RWPE2 (cell line): Measurements from ENCODE around the gene MUC4.
A peak's percentile ranks its signal among the peaks of the same experiment; 100 is the strongest.

Experiments used
- ATAC-seq: fragments of 200-7000 bp; cut with Tn5 transposase; 3 replicates; pipeline ENCODE4 v1.9.1; 2021; ENCODE audit warnings: low read depth
- DNase-seq: peaks from one replicate; pipeline ENCODE4 v3.0.0-alpha.2; 2020; ENCODE audit warnings: low spot score
- H3K27ac ChIP-seq: fragments of 450-650 bp; 2 replicates; pipeline ENCODE4 v1.5.1; 2017; ENCODE audit warnings: mild to moderate bottlenecking; ENCODE audit not compliant: poor library complexity, severe bottlenecking
- H3K27me3 ChIP-seq: fragments of 250-450 bp; sonication (Bioruptor Pico); 2 replicates; pipeline ENCODE4 v1.5.1; 2021; ENCODE audit warnings: mild to moderate bottlenecking, moderate library complexity; ENCODE audit not compliant: insufficient read depth, poor library complexity, severe bottlenecking
- H3K36me3 ChIP-seq: fragments of 250-450 bp; sonication (Bioruptor Pico); 2 replicates; pipeline ENCODE4 v1.5.1; 2020; ENCODE audit warnings: low read depth, mild to moderate bottlenecking, moderate library complexity
- H3K4me1 ChIP-seq: fragments of 250-450 bp; sonication (Bioruptor Pico); 2 replicates; pipeline ENCODE4 v1.5.1; 2021; ENCODE audit warnings: mild to moderate bottlenecking, moderate library complexity; ENCODE audit not compliant: insufficient read depth, poor library complexity, severe bottlenecking
- H3K4me3 ChIP-seq: fragments of 250-450 bp; sonication (Bioruptor Pico); 2 replicates; pipeline ENCODE4 v1.5.1; 2021; ENCODE audit warnings: mild to moderate bottlenecking, moderate library complexity; ENCODE audit not compliant: severe bottlenecking
- H3K9me3 ChIP-seq: fragments of 250-450 bp; sonication (Bioruptor Pico); 2 replicates; pipeline ENCODE4 v1.5.1; 2021; ENCODE audit warnings: mild to moderate bottlenecking, moderate library complexity; ENCODE audit not compliant: severe bottlenecking
- TF ChIP-seq, protein P1 (sequence below): fragments of 450-650 bp; IDR thresholded peaks from one replicate; pipeline ENCODE4 v1.5.1; 2017; ENCODE audit warnings: mild to moderate bottlenecking, moderate library complexity; ENCODE audit not compliant: poor library complexity, severe bottlenecking

Gene MUC4

DNA sequence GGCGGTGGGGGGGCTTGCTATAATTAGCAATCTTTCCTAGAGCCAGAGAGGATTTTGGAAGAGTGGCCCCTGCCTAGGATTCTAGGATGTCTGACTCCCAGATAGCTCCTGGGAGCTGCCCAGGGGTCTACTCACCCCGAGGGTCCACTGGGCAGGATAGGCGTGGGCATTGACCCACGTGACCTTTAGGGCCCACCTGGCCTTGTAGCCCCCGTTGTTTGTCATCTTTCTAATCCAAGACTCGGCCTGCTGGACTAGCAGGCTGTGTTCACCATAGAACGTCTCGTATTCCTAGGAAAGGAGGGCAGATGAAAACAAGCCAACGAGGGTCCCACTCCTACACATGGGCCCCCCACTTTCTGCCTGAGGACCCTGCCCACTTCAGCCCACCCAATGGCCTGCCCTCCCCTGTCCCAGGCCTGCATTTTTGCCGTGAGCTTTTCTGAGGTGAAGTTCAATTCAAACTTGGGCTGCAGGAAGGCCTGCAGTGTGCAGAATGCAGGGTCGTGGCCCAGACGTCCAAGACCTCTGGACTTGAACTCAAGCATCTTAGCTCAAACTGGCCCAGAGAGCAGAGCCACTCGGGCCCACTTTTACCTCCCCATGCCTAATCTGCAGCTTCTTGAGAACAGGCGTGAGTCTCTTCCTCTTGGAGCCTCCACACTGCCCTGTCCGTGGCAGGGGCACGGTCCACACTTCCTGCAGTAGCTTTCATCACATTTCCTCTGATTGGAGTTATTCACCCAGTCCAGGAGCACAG is 41.5 kb downstream of the MUC4 start:
- no peak for ATAC-seq

DNA sequence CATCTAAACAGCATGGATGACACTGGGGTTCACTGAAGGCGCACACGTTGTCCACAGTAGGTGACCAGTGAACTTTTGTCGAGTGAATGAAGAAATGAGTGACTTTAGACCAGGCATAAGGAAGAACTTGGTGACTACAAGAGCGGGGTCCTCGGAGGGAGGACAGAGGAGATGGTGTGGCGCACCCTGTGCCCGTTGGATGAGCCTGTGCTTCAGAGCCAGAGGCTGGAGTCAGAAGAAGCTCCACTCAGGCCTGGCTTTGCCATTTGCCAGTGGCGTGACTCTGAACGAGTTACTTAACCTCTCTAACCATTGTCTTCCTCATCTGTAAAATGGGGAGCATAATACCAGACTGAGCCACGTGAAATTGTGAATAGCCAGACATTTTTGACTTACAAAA is 42.2 kb downstream of the MUC4 start:
- TF ChIP-seq, protein P1, sequence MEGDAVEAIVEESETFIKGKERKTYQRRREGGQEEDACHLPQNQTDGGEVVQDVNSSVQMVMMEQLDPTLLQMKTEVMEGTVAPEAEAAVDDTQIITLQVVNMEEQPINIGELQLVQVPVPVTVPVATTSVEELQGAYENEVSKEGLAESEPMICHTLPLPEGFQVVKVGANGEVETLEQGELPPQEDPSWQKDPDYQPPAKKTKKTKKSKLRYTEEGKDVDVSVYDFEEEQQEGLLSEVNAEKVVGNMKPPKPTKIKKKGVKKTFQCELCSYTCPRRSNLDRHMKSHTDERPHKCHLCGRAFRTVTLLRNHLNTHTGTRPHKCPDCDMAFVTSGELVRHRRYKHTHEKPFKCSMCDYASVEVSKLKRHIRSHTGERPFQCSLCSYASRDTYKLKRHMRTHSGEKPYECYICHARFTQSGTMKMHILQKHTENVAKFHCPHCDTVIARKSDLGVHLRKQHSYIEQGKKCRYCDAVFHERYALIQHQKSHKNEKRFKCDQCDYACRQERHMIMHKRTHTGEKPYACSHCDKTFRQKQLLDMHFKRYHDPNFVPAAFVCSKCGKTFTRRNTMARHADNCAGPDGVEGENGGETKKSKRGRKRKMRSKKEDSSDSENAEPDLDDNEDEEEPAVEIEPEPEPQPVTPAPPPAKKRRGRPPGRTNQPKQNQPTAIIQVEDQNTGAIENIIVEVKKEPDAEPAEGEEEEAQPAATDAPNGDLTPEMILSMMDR: no peak
- no peaks in the 10 kb centered on the region for H3K9me3 ChIP-seq

More for the DNA sequence above, 41.5 kb downstream of the MUC4 start:
- TF ChIP-seq, protein P1: no peak
- Histone ChIP-seq H3K4me1 (no peaks in the 10 kb centered on the region), H3K4me3 (no peak overlapping the region), H3K9me3 (no peaks in the 10 kb centered on the region), H3K36me3 (no peaks in the 10 kb centered on the region), H3K27me3 (no peaks in the 10 kb centered on the region), H3K27ac (no peak overlapping the region)
- DNase-seq: peak; percentile 34

DNA sequence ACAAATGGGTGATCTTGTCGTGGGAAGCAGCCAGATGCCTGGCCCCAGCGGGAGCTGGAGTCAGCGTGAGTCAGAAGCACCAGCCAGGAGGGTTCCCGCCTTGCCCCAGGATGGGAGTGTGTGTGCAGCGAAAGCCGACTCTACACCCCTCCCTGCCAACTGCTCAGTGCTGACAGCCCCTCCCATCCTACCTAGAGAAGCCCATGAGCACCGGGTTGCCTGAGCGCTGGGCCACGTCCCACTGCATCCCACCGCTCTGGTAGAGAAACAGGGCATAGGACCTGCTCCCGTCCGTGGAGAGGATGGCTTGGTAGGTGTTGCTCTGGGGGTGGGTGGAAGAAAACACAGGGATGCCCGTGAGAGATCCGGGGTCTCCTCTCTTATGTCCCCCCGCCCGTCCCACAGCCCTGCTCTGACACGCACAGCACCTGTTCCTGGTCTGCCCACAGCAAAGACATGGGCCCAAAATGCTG is 42.9 kb downstream of the MUC4 start:
- ATAC-seq (0 out of 3 replicates have a peak, but pooled peaks have one; percentile 27), DNase-seq (peak; percentile 45)
- TF ChIP-seq, protein P1: no peak
- Histone ChIP-seq H3K4me1 (no peaks in the 10 kb centered on the region), H3K27ac (no peak overlapping the region), H3K4me3 (no peak overlapping the region), H3K27me3 (no peaks in the 10 kb centered on the region), H3K9me3 (no peaks in the 10 kb centered on the region), H3K36me3 (no peaks in the 10 kb centered on the region)

More for the DNA sequence above, 42.2 kb downstream of the MUC4 start:
- Histone ChIP-seq H3K4me3 (no peak overlapping the region), H3K4me1 (no peaks in the 10 kb centered on the region), H3K36me3 (no peaks in the 10 kb centered on the region), H3K27me3 (no peaks in the 10 kb centered on the region), H3K27ac (no peak overlapping the region)
- DNase-seq (peak; percentile 17), ATAC-seq (no peak)

DNA sequence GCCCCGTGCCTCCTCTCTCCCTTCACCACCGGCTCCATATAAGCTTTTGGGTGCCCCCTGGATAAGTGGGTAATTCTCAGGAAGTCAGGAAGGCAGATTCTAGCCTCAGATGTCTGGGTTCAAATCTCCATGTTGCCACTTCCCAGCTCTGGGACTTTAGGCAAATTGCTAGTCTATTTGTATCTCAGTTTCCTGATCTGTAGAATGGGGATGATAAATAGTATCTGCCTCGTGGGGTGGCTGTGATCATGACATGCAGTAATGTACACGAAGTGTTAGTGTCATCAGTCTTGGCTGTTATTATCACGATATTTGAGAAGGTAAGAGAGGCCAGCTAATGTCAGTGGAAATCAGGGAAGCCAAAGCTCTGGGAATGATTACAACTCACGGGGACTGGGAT is 43.3 kb downstream of the MUC4 start:
- Histone ChIP-seq H3K27ac (no peak overlapping the region), H3K4me3 (no peak overlapping the region), H3K27me3 (no peaks in the 10 kb centered on the region), H3K9me3 (no peaks in the 10 kb centered on the region), H3K36me3 (no peaks in the 10 kb centered on the region), H3K4me1 (no peaks in the 10 kb centered on the region)
- DNase-seq (peak; percentile 6), ATAC-seq (no peak)
- TF ChIP-seq, protein P1: no peak

DNA sequence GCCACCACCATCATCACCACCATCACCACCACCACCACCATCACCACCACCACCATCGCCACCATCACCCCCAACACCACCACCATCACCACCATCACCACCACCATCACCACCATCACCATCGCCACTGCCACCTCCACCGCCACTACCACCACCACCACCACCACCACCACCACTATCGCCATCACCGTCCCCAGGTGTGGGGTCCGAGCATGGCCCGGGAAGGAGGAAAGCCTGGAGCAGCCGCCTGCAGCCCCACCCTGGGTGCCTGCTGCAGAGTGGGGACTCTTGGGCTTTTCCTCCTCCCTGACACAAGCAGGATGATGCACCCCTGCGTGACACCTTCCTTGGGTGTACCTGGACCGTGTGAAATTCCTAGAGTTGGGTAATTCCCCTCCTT is 43.9 kb downstream of the MUC4 start:
- peak; percentile 37 for DNase-seq
- TF ChIP-seq, protein P1: no peak
- H3K27ac ChIP-seq: no peak overlapping the region

More for the DNA sequence above, 43.9 kb downstream of the MUC4 start:
- H3K9me3 ChIP-seq: no peaks in the 10 kb centered on the region
- H3K36me3 ChIP-seq: no peaks in the 10 kb centered on the region
- H3K4me3 ChIP-seq: no peak overlapping the region
- H3K4me1 ChIP-seq: no peaks in the 10 kb centered on the region
- no peaks in the 10 kb centered on the region for H3K27me3 ChIP-seq
- no peak for ATAC-seq
